OCI-M2 (cell line): ENCODE measurements around the gene C1orf35.

Experiments used
- DNase-seq: peaks from one replicate; lab custom pipeline; 2025; ENCODE audit not compliant: unreplicated experiment; lab: John Stamatoyannopoulos, UW

Gene C1orf35

DNA sequence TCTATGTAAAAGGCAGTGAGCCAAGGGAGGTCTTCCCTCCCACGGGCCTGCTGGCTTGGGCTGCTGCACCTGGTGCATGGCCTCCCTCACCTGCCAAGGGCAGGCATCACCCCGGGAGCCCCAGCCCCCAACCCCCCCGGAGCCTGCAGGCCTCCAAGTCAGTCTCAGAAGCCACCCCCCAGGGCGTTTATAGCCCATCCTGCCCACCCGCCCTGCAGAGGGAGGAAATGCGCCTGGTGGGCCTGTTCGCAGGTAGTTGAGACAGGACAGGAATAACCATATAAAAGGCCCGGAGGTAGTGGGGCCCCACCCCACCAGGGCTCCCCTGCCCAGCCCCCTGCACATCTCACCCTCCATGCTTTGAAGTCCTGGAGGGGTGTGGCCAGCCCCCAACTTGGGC lies 38.8 kb downstream of the C1orf35 start:
- no peak for DNase-seq

DNA sequence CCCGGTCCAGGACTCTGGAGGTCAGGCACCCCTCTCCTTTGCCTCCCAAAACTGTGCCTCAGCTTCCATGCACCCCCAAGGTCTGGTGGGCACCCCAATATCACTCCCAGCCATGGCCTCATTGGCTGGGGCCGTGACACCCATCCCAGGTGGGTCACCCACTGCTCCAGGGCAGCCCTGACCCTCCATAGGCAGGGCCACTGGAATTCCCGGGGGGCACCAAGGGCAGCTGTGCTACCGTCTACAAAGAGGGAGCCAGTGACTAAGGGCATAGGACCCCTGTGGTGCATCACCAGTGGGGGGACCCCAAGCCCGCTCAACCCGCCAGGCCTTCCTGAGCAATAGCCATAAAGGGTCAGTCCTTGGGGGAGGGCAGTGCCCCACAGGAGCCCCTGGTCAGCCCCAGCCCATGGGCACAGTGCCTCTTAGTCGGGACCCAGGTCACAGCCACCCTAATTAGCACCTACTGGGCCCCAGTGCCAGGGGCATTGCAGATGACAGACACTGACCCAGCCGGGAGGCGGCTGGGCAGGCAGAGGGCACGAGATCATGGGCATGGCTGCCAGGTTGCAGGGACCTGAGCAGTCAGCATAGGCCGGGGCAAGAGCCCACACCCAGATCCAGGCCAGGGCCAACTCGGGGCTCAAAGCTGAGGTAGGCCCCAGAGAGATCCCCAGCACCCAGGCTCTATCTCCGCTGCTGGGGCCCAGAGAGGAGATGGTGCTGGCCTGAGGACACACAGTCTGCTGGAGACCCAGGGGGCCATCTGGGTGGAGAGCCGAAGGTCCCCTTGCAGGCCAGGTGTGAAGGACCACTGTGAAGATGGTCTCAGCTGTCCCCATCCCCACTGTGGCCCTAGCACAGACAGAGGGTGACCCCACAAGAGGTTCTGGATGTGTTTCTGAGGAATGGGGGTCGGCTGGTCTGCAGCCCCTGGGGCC lies 39.6 kb downstream of the C1orf35 start:
- no peak for DNase-seq

DNA sequence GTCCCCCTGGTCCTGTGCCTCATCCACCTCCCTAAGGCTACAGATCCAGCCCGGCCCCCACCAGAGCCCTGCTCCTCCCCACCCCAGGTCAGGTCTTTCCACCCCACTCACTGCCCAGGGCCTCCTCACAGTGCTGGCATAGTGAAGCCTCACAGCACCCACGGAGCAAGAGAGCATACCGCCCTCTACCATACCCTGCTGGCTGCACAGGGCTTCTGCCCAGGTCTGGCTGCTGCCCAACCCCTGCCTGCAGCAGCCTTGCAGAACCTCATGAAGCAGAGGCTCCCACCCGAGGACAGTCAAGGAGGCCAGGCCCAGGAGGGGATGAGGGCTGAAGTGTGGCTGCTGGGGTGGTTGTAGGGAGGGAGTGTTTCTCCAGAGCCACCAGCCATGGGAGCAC lies 40.3 kb downstream of the C1orf35 start:
- DNase-seq, result no peak

GRCh38 chr1:228062085-228062791 lies 40.9 kb downstream of the C1orf35 start:
- no peak for DNase-seq

DNA sequence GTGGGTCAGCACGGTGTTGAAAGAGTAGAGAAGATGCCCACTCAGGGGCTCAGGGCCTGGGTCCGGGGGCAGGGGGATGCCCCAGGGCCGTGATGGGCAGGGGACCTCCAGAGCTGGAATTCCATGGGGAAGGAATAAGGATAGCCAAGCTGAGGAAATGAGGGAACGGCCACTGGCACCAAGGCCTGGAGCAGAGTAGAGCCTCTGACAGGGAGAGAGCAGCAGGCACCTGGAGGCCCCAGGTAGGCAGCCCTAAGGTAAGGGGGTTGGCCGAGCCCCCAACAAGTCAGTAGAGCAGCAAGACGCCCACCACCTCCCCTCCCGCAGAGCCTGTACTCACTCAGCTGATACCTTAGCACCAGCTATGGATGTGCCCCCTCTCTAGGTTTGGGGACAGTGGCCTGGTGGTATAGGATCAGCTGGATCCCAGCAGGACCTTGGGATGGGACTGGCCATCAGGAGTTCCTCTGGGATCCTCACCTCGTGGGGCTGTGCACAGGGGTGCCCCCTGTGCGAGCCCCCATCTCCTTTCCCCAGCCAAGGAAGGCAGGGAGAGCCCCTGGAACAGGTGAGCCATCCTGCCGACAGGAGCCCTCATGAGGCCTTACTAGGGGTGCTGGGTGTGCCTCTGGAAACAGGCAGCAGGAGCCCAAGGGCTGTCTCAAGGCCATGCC lies 41.6 kb downstream of the C1orf35 start:
- no peak for DNase-seq

DNA sequence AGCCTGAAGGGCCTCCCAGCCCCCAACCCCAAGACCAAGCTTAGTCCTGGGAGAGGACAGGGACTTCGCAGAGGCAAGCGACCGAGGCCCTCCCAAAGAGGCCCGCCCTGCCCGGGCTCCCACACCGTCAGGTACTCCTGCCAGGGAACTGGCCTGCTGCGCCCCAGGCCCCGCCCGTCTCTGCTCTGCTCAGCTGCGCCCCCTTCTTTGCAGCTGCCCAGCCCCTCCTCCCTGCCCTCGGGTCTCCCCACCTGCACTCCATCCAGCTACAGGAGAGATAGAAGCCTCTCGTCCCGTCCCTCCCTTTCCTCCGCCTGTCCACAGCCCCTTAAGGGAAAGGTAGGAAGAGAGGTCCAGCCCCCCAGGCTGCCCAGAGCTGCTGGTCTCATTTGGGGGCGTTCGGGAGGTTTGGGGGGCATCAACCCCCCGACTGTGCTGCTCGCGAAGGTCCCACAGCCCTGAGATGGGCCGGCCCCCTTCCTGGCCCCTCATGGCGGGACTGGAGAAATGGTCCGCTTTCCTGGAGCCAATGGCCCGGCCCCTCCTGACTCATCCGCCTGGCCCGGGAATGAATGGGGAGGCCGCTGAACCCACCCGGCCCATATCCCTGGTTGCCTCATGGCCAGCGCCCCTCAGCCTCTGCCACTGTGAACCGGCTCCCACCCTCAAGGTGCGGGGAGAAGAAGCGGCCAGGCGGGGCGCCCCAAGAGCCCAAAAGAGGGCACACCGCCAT lies 42.5 kb downstream of the C1orf35 start:
- DNase-seq, result no peak

DNA sequence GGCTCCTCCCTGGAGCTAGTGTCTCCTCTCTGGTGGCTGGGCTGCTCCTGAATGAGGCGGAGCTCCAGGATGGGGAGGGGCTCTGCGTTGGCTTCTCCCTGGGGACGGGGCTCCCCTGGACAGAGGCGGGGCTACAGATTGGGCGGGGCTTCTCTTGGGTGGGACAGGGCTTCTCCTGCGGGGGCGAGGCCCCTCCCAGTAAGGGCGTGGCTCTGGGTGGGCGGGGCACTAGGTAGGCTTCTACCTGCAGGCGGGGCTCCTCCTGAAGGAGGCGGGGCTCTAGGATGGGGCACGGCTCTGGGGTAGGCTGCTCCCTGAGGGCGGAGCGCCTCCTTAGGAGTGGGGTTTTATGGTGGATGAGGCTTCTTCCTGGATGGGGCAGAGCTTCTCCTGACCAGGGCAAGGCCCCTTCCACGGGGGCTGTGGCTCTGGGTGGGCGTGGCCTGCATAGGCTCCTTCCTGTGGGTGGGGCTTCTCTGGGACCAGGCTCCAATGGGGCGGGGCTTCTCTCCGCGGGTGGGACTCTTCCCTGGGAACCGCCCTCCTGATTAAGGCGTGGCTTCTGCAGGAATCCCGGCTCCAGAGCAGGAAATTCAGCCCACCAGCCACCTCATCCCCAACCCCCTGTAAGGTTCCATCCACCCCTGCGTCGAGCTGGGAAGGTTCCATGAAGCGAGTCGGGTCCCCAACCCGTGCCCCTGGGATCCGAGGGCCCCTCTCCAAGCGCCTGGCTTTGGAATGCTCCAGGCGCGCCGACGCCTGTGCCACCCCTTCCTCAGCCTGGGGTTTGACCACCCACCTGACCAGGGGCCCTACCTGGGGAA lies 43.3 kb downstream of the C1orf35 start:
- DNase-seq, result no peak

GRCh38 chr1:228058949-228059633 lies 44.0 kb downstream of the C1orf35 start:
- no peak for DNase-seq

DNA sequence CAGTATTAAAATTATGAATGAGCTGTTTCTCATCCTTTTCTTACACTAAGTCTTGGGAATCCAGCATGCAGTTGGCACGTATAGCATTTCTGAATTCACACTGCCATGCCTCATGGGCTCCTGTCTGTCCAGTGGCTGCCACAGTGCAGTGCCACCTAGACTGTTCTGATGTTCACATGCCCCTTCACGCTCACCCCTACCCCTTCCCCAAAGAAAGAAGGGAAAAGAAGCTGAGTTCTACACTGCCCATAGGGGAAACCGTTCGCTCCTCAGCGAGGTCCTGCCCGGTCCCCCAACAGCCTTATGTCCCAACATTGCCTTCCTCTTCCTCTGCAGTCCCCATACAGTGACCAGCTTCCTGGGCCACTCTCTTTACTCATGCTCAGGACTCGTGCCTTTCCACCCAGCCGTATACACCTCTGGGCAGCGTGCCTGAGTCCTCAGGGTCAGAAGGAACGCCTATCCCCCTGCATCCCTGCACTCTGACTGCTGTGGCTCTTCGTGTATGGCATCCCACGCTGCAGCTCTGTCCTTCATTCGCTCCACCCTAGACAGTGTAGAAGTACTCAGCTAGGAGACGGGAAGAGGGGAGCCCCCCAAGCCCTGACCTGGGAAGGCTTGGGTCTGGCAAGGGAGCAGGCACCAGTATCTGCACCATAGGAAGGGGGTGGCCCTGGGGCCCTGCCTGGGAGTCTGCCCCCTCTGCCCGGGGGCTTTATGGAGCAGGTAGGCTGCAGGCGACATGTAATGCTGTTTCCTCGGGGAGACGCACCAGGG lies 44.8 kb downstream of the C1orf35 start:
- no peak for DNase-seq
